ENCODE data around the gene LVRN.

LVRN gene

DNA sequence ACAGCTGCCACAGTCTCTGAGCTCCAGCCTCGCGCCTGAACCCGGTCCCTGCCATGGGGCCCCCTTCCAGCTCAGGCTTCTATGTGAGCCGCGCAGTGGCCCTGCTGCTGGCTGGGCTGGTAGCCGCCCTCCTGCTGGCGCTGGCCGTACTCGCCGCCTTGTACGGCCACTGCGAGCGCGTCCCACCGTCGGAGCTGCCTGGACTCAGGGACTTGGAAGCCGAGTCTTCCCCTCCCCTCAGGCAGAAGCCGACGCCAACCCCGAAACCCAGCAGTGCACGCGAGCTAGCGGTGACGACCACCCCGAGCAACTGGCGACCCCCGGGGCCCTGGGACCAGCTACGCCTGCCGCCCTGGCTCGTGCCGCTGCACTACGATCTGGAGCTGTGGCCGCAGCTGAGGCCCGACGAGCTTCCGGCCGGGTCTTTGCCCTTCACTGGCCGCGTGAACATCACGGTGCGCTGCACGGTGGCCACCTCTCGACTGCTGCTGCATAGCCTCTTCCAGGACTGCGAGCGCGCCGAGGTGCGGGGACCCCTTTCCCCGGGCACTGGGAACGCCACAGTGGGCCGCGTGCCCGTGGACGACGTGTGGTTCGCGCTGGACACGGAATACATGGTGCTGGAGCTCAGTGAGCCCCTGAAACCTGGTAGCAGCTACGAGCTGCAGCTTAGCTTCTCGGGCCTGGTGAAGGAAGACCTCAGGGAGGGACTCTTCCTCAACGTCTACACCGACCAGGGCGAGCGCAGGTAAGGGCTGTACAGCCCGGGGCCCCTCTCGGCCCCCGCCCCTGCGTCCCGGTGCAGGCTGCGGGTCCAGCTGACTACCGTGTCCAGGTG lies 509 bp downstream of the LVRN start:
- no peaks in the 10 kb centered on the region for H3K4me1 ChIP-seq (ENCODE audit: low read length)
- H3K79me2 ChIP-seq (ENCODE audit: low read length): no peaks in the 10 kb centered on the region
- H3K27me3 ChIP-seq (ENCODE audit: low read depth, low read length): no peaks in the 10 kb centered on the region
- no peak overlapping the region for H3K4me2 ChIP-seq (ENCODE audit: low read length)
- H3K9me3 ChIP-seq (ENCODE audit: insufficient read depth, low read length): no peaks in the 10 kb centered on the region
- TF ChIP-seq EZH2phosphoT487 (IDR thresholded peaks at IDR 0.05; ENCODE audit: low read depth): no peak
- TF ChIP-seq, protein P1, sequence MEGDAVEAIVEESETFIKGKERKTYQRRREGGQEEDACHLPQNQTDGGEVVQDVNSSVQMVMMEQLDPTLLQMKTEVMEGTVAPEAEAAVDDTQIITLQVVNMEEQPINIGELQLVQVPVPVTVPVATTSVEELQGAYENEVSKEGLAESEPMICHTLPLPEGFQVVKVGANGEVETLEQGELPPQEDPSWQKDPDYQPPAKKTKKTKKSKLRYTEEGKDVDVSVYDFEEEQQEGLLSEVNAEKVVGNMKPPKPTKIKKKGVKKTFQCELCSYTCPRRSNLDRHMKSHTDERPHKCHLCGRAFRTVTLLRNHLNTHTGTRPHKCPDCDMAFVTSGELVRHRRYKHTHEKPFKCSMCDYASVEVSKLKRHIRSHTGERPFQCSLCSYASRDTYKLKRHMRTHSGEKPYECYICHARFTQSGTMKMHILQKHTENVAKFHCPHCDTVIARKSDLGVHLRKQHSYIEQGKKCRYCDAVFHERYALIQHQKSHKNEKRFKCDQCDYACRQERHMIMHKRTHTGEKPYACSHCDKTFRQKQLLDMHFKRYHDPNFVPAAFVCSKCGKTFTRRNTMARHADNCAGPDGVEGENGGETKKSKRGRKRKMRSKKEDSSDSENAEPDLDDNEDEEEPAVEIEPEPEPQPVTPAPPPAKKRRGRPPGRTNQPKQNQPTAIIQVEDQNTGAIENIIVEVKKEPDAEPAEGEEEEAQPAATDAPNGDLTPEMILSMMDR (IDR thresholded peaks at IDR 0.05; ENCODE audit: low read depth, low read length): no peak
- H3K36me3 ChIP-seq (replicated peaks; ENCODE audit: low read depth, low read length): no peaks in the 10 kb centered on the region
- H3K9ac ChIP-seq (ENCODE audit: low read length): no peak overlapping the region
- no peak overlapping the region for H3K4me3 ChIP-seq (ENCODE audit: low read length)
- H3K27ac ChIP-seq (ENCODE audit: low read length): no peak overlapping the region
- H2AFZ ChIP-seq (ENCODE audit: low read depth, low read length): no peak overlapping the region
- H4K20me1 ChIP-seq (ENCODE audit: insufficient read depth, low read length): no peaks in the 10 kb centered on the region

DNA sequence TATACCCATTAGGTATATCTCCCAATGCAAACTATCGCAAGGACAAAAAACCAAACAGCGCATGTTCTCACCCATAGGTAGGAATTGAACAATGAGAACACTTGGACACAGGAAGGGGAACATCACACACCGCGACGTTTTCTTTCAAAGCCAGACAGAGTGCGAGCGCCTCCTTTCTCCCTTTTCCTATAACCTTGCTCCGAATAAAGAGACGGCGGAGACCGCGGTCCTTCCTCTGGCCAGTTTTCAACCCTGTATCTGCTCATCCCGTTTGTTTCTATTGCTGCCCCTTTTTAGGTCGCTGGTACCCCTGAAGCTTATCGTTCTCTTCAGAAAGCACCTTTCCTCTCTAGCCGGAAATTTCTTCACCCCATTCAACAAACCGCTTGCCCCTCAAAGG lies 1.3 kb downstream of the LVRN start:
- H3K27me3 ChIP-seq (ENCODE audit: low read depth, low read length): no peaks in the 10 kb centered on the region
- H3K36me3 ChIP-seq (replicated peaks; ENCODE audit: low read depth, low read length): no peaks in the 10 kb centered on the region
- no peak overlapping the region for H3K27ac ChIP-seq (ENCODE audit: low read length)
- no peaks in the 10 kb centered on the region for H4K20me1 ChIP-seq (ENCODE audit: insufficient read depth, low read length)
- H3K9ac ChIP-seq (ENCODE audit: low read length): no peak overlapping the region
- H3K9me3 ChIP-seq (ENCODE audit: insufficient read depth, low read length): no peaks in the 10 kb centered on the region
- TF ChIP-seq, protein P1 (IDR thresholded peaks at IDR 0.05; ENCODE audit: low read depth, low read length): no peak
- TF ChIP-seq EZH2phosphoT487 (IDR thresholded peaks at IDR 0.05; ENCODE audit: low read depth): no peak
- no peak overlapping the region for H2AFZ ChIP-seq (ENCODE audit: low read depth, low read length)
- no peaks in the 10 kb centered on the region for H3K4me1 ChIP-seq (ENCODE audit: low read length)
- no peak overlapping the region for H3K4me3 ChIP-seq (ENCODE audit: low read length)
- no peak overlapping the region for H3K4me2 ChIP-seq (ENCODE audit: low read length)
- H3K79me2 ChIP-seq (ENCODE audit: low read length): no peaks in the 10 kb centered on the region

DNA sequence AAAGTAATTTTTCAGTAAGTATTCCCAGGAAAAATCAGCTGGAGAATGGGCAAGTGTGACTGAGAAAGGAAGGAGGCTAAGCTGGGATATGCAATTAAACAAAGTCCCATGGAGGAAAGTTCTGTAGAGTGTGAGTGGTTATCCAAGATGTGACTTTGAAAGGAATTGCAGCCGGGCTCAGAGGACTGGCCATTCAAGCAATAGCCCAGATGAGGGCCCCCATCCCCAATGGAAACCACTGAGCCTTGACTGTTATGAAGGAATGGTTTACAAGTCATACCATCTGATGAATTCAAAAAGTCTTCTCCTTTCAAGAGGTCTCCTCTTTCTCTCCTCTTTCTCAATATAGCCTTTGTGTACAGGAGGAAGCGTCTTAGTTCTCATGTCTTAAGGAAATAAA lies 6.5 kb downstream of the LVRN start:
- H2AFZ ChIP-seq (ENCODE audit: low read depth, low read length): no peak overlapping the region
- no peaks in the 10 kb centered on the region for H3K79me2 ChIP-seq (ENCODE audit: low read length)
- no peak overlapping the region for H3K4me3 ChIP-seq (ENCODE audit: low read length)
- H3K4me2 ChIP-seq (ENCODE audit: low read length): no peak overlapping the region
- no peaks in the 10 kb centered on the region for H3K27me3 ChIP-seq (ENCODE audit: low read depth, low read length)
- H4K20me1 ChIP-seq (ENCODE audit: insufficient read depth, low read length): no peaks in the 10 kb centered on the region
- no peaks in the 10 kb centered on the region for H3K4me1 ChIP-seq (ENCODE audit: low read length)
- H3K36me3 ChIP-seq (replicated peaks; ENCODE audit: low read depth, low read length): no peaks in the 10 kb centered on the region
- no peaks in the 10 kb centered on the region for H3K9me3 ChIP-seq (ENCODE audit: insufficient read depth, low read length)
- no peak overlapping the region for H3K9ac ChIP-seq (ENCODE audit: low read length)
- TF ChIP-seq, protein P1 (IDR thresholded peaks at IDR 0.05; ENCODE audit: low read depth, low read length): no peak
- TF ChIP-seq EZH2phosphoT487 (IDR thresholded peaks at IDR 0.05; ENCODE audit: low read depth): no peak
- H3K27ac ChIP-seq (ENCODE audit: low read length): no peak overlapping the region

DNA sequence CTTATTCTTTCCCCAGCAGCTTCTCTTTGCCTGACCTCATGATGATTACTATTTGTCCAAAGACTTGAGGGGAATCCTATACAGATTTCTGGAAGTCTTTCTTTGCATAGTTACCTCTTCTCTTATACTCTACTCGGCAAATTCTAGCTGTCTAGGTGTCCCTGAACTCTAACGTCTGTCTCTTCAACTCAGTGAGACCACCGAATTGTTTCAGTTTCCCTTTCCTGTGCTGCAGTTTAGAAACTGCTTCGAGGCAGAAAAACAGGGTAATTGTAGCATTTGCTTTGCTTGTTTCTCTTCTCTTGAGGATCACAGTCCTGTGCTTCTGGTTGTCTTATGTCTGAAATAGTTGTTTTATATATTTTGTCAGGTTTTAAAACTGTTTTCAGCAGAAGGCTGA lies 14.8 kb downstream of the LVRN start:
- Histone ChIP-seq H3K27ac (ENCODE audit: low read length) (no peak overlapping the region), H4K20me1 (ENCODE audit: insufficient read depth, low read length) (no peaks in the 10 kb centered on the region), H3K4me3 (ENCODE audit: low read length) (no peak overlapping the region), H3K9me3 (ENCODE audit: insufficient read depth, low read length) (no peaks in the 10 kb centered on the region), H3K4me2 (ENCODE audit: low read length) (no peak overlapping the region), H3K27me3 (ENCODE audit: low read depth, low read length) (no peaks in the 10 kb centered on the region), H3K4me1 (ENCODE audit: low read length) (peaks cover 23% of the 10 kb centered on the region), H3K9ac (ENCODE audit: low read length) (no peak overlapping the region), H2AFZ (ENCODE audit: low read depth, low read length) (no peak overlapping the region), H3K36me3 (replicated peaks; ENCODE audit: low read depth, low read length) (no peaks in the 10 kb centered on the region), H3K79me2 (ENCODE audit: low read length) (no peaks in the 10 kb centered on the region)
- TF ChIP-seq EZH2phosphoT487 (IDR thresholded peaks at IDR 0.05; ENCODE audit: low read depth): no peak
- TF ChIP-seq, protein P1 (IDR thresholded peaks at IDR 0.05; ENCODE audit: low read depth, low read length): no peak
